ENCODE data around the gene LHX4. TPM values are rescaled to one million over a fixed set of nuclear protein-coding genes. Genes with fewer than 3 reads are reported as not detected.

The LHX4 gene
- total and polyA plus RNA-seq, 2 of the 4 experiments (the other 2 are of a cell fraction): 0.05 to 0.18 TPM

- Histone ChIP-seq H4K91ac (ENCODE audit: insufficient read depth, low read depth, low read length) (no peak overlapping the region), H3K23ac (ENCODE audit: low read depth, low read length) (0 out of 2 replicates have a peak overlapping the region, but pooled peaks have one; percentile 15), H4K20me1 (ENCODE audit: insufficient read depth, low read length) (peaks cover 36% of the 10 kb centered on the region), H3K27ac (ENCODE audit: insufficient read depth, low read length) (no peak overlapping the region), H4K5ac (ENCODE audit: low read depth, low read length) (no peak overlapping the region), H2BK20ac (ENCODE audit: low read depth, low read length) (no peak overlapping the region), H3K4me3 (ENCODE audit: insufficient read depth, low read depth, low read length) (no peak overlapping the region), H3K9me1 (ENCODE audit: insufficient read depth, low read length) (peaks cover 4% of the 10 kb centered on the region; the same call in 1 of the 2 replicates), H2BK5ac (ENCODE audit: low read depth, low read length, poor library complexity, severe bottlenecking) (no peak overlapping the region), H2AFZ (replicated peaks; ENCODE audit: low read length, poor library complexity) (no peak overlapping the region), H3K4ac (ENCODE audit: low read depth, low read length) (no peak overlapping the region), H3K4me2 (ENCODE audit: low read depth, low read length) (no peak overlapping the region), H3K9ac (ENCODE audit: low read depth, low read length) (no peak overlapping the region), H4K8ac (ENCODE audit: low read depth in 2 of 2, low read length in 2 of 2) (no peak overlapping the region), H3K9me3 (ENCODE audit: control insufficient read depth, insufficient read depth, low read length) (peaks cover 12% of the 10 kb centered on the region), H3K27me3 (ENCODE audit: control insufficient read depth, insufficient read depth, low read length) (peaks cover 88% of the 10 kb centered on the region), H3K14ac (replicated peaks; ENCODE audit: low read depth, low read length) (no peak overlapping the region), H3K4me1 (ENCODE audit: control insufficient read depth, insufficient read depth, low read length) (no peaks in the 10 kb centered on the region; the same call in 1 of the 2 replicates), H2AK9ac (replicated peaks; ENCODE audit: low read depth, low read length, poor library complexity) (no peak overlapping the region), H3K36me3 (ENCODE audit: control insufficient read depth, insufficient read depth, low read length) (no peaks in the 10 kb centered on the region), H2BK15ac (ENCODE audit: low read depth, low read length) (no peak overlapping the region), H3K56ac (ENCODE audit: extremely low read depth, insufficient read depth, low read length) (no peak overlapping the region), H2AK5ac (ENCODE audit: low read depth, low read length) (no peak overlapping the region), H2BK120ac (ENCODE audit: low read depth, low read length) (no peak overlapping the region), H3K79me1 (ENCODE audit: low read depth in 1 of 2, low read length in 2 of 2) (no peaks in the 10 kb centered on the region), H3K18ac (ENCODE audit: low read depth, low read length) (no peak overlapping the region)
- POLR2A ChIA-PET (ENCODE audit: unreplicated experiment): no interaction called here
- TF ChIP-seq SMC3 (IDR thresholded peaks at IDR 0.05; ENCODE audit: low read depth, low read length) (no peak), MAZ (IDR thresholded peaks at IDR 0.05; ENCODE audit: borderline replicate concordance, low read depth, low read length) (no peak), CHD1 (IDR thresholded peaks at IDR 0.05; ENCODE audit: low read depth, low read length) (no peak), BHLHE40 (IDR thresholded peaks at IDR 0.05; ENCODE audit: low read depth, low read length) (no peak), MAFK (IDR thresholded peaks at IDR 0.05; ENCODE audit: low read depth, low read length) (no peak), CEBPB (IDR thresholded peaks at IDR 0.05; ENCODE audit: low read depth, low read length) (no peak), USF2 (IDR thresholded peaks at IDR 0.05; ENCODE audit: low read depth, low read length) (no peak)
- in situ Hi-C loops (cut with MboI; ENCODE audit: low sequenced_read_pairs): no loop called here
- ATAC-seq (ENCODE audit: low read depth) (no peak), DNase-seq (no peak)
- BruUV-seq (replicated peaks): no TSS peak
- intact Hi-C loops (cut with micrococcal nuclease): no loop called here
- CTCF ChIA-PET: no interaction called here
- dilution Hi-C loops (cut with HindIII; ENCODE audit: low sequenced_read_pairs, unreplicated experiment): no loop called here
- no CpG with 5 or more reads among the region's 11 CpGs for WGBS, 2 experiments (ENCODE audit: extremely low coverage in 2 of 2, insufficient read length in 1 of 2)
Measured at GRCh38 chr1:180232521-180233043, 2.5 kb downstream of the LHX4 start.

All from IMR-90 (cell line).